Measurements from ENCODE around the gene ATP8B4.

ATP8B4 gene

DNA sequence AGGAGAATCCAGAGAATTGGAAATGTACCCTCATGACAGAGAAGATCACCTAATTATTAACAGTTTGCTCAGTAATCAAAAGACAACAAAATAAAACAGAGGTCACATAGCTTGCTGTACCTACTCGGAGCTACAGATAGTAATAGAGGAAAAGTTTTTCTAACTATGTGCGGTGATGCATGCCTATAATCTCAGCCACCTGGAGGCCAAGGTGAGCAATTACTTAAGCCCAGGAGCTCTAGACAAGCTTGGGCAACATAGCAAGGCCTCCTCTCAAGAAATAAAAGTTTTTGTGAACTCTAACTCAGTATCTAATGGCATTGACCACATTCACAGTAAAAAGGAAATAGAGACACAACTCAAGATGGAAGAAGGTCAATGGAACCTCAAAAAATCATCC is 243.6 kb downstream of the ATP8B4 start:
- DNase-seq (ENCODE audit: low read depth, low spot score) = no peak
- no peak overlapping the region for H3K9ac ChIP-seq (ENCODE audit: insufficient read length)
- no peak overlapping the region for H3K27ac ChIP-seq
- H3K9me3 ChIP-seq (ENCODE audit: low read depth, low read length) = no peaks in the 10 kb centered on the region
- no peak for TF ChIP-seq POLR2AphosphoS5 (IDR thresholded peaks at IDR 0.05; ENCODE audit: borderline replicate concordance, low read depth, low read length)
- no peak for TF ChIP-seq EZH2 (IDR thresholded peaks at IDR 0.05)
- no peaks in the 10 kb centered on the region for H3K36me3 ChIP-seq (ENCODE audit: insufficient read depth, low read length)
- H3K4me3 ChIP-seq = no peak overlapping the region

DNA sequence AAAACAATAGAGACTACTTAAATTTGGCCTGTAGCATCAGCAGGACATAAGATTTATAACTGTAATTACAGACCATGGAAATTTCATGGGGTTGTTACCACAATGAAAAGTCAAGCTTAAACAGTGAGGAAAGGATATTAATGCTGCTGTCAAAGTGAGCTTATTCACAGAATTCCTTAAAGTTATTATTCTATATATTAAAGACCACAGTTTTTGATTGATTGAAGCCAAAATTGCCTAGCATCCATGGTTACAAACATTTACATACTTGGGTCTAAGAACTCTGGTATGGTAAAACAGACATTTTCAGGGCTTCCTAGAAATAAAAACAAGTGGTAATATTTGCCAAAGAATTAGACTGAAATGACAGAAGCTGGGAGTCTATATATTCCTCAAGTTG is 248.6 kb downstream of the ATP8B4 start:
- H3K4me3 ChIP-seq = no peak overlapping the region

DNA sequence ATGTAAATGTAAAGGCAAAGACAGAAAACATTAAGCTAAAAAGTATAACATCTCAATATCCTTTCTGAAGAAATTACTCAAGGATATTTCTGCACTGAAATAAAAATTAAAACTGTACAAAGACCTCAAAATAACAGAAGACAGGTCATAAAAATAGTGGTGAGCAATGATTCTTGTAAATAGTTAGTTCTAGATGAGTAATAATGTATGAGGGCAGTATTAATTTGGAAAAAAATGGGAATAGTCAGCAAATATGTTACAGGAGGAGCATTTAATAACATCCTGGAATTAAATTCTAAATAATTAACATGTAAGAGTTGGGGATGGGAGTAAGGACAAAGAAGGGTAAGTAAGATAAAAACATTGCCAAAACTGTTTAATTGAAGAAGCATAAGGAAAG is 250.7 kb downstream of the ATP8B4 start:
- DNase-seq (ENCODE audit: low read depth, low spot score) = no peak
- TF ChIP-seq POLR2AphosphoS5 (IDR thresholded peaks at IDR 0.05; ENCODE audit: borderline replicate concordance, low read depth, low read length) (no peak), FOXP2 (optimal IDR thresholded peaks at IDR 0.05; ENCODE audit: control extremely low read depth, extremely low read length, insufficient read depth) (no peak)
- H3K4me3 ChIP-seq = no peak overlapping the region
- no peaks in the 10 kb centered on the region for H3K9me3 ChIP-seq (ENCODE audit: low read depth, low read length)
- no peak overlapping the region for H3K27ac ChIP-seq
- H3K36me3 ChIP-seq (ENCODE audit: insufficient read depth, low read length) = no peaks in the 10 kb centered on the region
- H3K9ac ChIP-seq (ENCODE audit: insufficient read length) = no peak overlapping the region

More for the DNA sequence above, 248.6 kb downstream of the ATP8B4 start:
- TF ChIP-seq POLR2AphosphoS5 (IDR thresholded peaks at IDR 0.05; ENCODE audit: borderline replicate concordance, low read depth, low read length) (no peak), FOXP2 (optimal IDR thresholded peaks at IDR 0.05; ENCODE audit: control extremely low read depth, extremely low read length, insufficient read depth) (no peak), EZH2 (IDR thresholded peaks at IDR 0.05) (no peak)
- Histone ChIP-seq H3K27ac (no peak overlapping the region), H3K36me3 (ENCODE audit: insufficient read depth, low read length) (no peaks in the 10 kb centered on the region), H3K9me3 (ENCODE audit: low read depth, low read length) (no peaks in the 10 kb centered on the region), H3K9ac (ENCODE audit: insufficient read length) (no peak overlapping the region)
- no peak for DNase-seq (ENCODE audit: low read depth, low spot score)

DNA sequence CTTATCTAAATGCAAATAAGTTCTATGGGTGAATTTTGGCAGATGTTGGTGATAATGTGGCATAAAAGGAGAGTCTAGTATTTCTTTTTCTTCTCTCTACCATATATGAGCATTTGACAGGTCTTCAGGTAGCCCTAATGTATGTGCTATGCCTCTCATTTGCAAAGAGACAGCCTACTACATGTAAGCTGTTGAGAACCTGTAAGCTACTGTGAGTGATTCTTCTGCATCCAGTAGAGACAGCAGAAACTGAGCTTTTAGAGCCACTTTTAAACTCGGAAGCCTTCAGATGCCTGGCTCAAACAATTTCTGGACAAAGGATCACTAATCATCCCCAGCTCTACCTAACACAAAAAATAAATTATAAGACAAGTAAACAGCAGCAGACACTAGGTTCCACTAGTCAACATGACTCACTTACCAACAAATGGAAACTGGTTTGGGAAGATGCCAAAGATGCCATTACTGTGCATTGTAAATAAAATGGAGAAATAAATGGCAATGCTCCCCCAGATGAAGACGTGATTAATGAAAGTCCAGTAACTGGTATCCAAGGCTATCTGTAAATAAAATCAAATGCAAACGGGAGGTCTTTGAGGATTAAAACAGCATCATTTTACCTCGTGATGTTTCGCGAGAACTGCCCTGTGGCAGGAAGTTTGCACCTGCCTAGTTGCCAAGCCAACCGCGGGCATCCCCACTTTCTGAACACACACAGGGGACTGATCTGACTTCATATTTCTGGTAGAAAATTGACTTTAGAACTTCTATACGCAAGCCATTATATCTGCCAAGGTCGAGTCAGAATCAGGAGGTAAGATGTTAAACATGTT is 252.9 kb downstream of the ATP8B4 start:
- H3K4me3 ChIP-seq = no peak overlapping the region
- DNase-seq (ENCODE audit: low read depth, low spot score) = no peak
- H3K9ac ChIP-seq (ENCODE audit: insufficient read length) = no peak overlapping the region

DNA sequence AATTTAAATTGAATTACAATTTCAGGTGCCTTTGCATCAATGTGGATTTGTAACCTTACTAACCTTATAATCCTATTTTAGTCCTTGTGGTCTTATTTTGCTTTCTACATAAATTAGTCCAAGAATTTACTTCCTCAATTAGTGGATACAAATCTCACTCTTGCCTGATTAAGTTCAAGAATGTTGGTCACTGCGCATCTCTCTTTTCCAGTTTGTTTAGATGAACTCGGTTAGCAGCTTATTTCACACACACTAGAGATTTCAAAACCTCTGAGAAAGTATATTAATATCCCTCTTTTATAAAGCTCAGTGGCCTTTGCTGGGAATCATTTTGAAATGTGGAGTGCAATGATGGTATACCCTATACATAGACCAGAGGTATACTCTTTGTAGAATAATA is 254.8 kb downstream of the ATP8B4 start:
- no peak overlapping the region for H3K9ac ChIP-seq (ENCODE audit: insufficient read length)
- DNase-seq (ENCODE audit: low read depth, low spot score) = no peak
- H3K27ac ChIP-seq = no peak overlapping the region
- no peak overlapping the region for H3K4me3 ChIP-seq
- TF ChIP-seq FOXP2 (optimal IDR thresholded peaks at IDR 0.05; ENCODE audit: control extremely low read depth, extremely low read length, insufficient read depth) (no peak), POLR2AphosphoS5 (IDR thresholded peaks at IDR 0.05; ENCODE audit: borderline replicate concordance, low read depth, low read length) (no peak), EZH2 (IDR thresholded peaks at IDR 0.05) (no peak)
- no peaks in the 10 kb centered on the region for H3K36me3 ChIP-seq (ENCODE audit: insufficient read depth, low read length)
- no peaks in the 10 kb centered on the region for H3K9me3 ChIP-seq (ENCODE audit: low read depth, low read length)

More for the DNA sequence above, 252.9 kb downstream of the ATP8B4 start:
- H3K27ac ChIP-seq = no peak overlapping the region
- no peaks in the 10 kb centered on the region for H3K36me3 ChIP-seq (ENCODE audit: insufficient read depth, low read length)
- no peaks in the 10 kb centered on the region for H3K9me3 ChIP-seq (ENCODE audit: low read depth, low read length)
- TF ChIP-seq POLR2AphosphoS5 (IDR thresholded peaks at IDR 0.05; ENCODE audit: borderline replicate concordance, low read depth, low read length) (no peak), EZH2 (IDR thresholded peaks at IDR 0.05) (no peak), FOXP2 (optimal IDR thresholded peaks at IDR 0.05; ENCODE audit: control extremely low read depth, extremely low read length, insufficient read depth) (no peak)

DNA sequence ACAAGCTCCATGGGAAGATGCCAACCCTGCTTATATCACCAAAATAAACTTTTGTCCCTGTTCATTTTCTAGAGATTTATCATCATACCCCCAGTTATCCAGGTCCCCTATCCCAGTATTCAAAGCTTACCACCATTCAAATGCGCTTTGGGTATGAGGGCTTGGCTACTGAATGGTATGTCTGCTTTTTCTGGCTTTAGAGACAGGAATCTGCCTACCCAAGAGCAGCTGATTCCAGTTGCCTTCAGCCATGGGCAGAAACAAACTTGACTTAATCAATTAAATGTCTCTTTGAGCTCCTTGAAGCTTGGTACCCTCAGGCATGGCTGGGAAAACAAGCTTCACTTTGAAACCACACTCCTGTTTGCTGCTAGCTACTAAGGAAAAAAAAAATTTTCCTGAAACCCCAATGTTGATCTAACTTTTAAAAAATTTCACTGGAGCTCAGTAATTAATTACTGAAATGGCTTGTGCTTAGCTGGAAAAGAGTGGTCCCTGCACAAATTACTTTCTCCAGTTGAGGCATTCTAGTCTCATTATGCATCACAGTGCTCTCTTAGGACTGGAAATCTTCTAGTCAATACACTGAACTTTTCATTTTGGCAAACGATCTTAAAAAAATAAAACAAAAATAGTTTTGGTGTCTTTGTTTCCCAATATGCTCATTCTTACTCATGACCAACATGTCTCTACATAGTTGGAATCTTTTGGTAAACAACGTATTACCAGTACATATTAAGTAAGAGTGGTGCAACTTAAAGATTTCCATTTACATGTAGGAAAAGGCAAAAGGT is 255.4 kb downstream of the ATP8B4 start:
- no peak for TF ChIP-seq POLR2AphosphoS5 (IDR thresholded peaks at IDR 0.05; ENCODE audit: borderline replicate concordance, low read depth, low read length)
- no peak for TF ChIP-seq FOXP2 (optimal IDR thresholded peaks at IDR 0.05; ENCODE audit: control extremely low read depth, extremely low read length, insufficient read depth)
- TF ChIP-seq EZH2 (IDR thresholded peaks at IDR 0.05) = no peak
- Histone ChIP-seq H3K4me3 (no peak overlapping the region), H3K27ac (no peak overlapping the region)

DNA sequence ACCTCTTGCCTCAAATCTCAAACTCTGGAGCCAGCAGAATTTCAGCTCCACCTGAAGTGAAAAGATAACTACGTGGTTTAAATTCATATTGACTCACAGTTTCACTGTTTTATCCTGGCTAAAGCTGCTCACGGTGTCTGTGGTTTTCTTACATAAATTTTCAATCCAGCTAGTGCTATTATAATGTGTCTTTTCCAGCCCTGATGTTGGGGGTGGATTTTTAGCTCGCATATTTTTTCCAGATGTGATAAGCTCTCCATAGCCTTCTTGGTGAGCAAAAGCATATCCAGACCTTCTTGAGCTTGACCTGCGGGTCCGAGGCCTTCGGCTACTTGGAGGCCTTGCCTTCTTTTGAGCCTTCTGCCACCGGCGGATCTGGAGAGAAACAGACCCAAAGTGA is 258.9 kb downstream of the ATP8B4 start:
- H3K9me3 ChIP-seq (ENCODE audit: low read depth, low read length) = no peaks in the 10 kb centered on the region
- no peak overlapping the region for H3K27ac ChIP-seq
- no peaks in the 10 kb centered on the region for H3K36me3 ChIP-seq (ENCODE audit: insufficient read depth, low read length)
- no peak overlapping the region for H3K9ac ChIP-seq (ENCODE audit: insufficient read length)
- no peak for DNase-seq (ENCODE audit: low read depth, low spot score)
- TF ChIP-seq EZH2 (IDR thresholded peaks at IDR 0.05) (no peak), FOXP2 (optimal IDR thresholded peaks at IDR 0.05; ENCODE audit: control extremely low read depth, extremely low read length, insufficient read depth) (no peak), POLR2AphosphoS5 (IDR thresholded peaks at IDR 0.05; ENCODE audit: borderline replicate concordance, low read depth, low read length) (no peak)
- no peak overlapping the region for H3K4me3 ChIP-seq

More for the DNA sequence above, 255.4 kb downstream of the ATP8B4 start:
- H3K9ac ChIP-seq (ENCODE audit: insufficient read length) = no peak overlapping the region
- no peaks in the 10 kb centered on the region for H3K9me3 ChIP-seq (ENCODE audit: low read depth, low read length)
- DNase-seq (ENCODE audit: low read depth, low spot score) = no peak
- H3K36me3 ChIP-seq (ENCODE audit: insufficient read depth, low read length) = no peaks in the 10 kb centered on the region
